GM23338 (cell line): ENCODE results near the gene CTXND2. TPM values are rescaled to one million over a fixed set of nuclear protein-coding genes. Genes with fewer than 3 reads are reported as not detected.
"Not testable (repeated sequence)": the region's sequence is repeated elsewhere in the genome, so short reads cannot be mapped to it uniquely, and the experiment has no call there.

Experiments
- ATAC-seq: fragments of 200-7000 bp; cut with Tn5 transposase; 3 replicates; pipeline ENCODE4 v1.9.1; 2020
- DNase-seq: peaks from one replicate; pipeline ENCODE4 v3.0.0-alpha.2; 2015; ENCODE audit warnings: low spot score
- H2AFZ ChIP-seq: fragments of 200-600 bp; sonication (generic); 2 replicates; pipeline ENCODE4 v1.8.0; 2016; ENCODE audit warnings: antibody characterized with exemption, mild to moderate bottlenecking, moderate library complexity
- H3F3A ChIP-seq: fragments of 200-600 bp; sonication (generic); replicated peaks from 2 replicates; pipeline ENCODE4 v1.8.0; 2017; ENCODE audit warnings: antibody characterized with exemption, mixed run types, low read depth
- H3K27ac ChIP-seq: fragments of 200-600 bp; sonication (generic); 2 replicates; pipeline ENCODE4 v1.6.1; 2016; ENCODE audit warnings: low read depth
- H3K27me3 ChIP-seq: fragments of 200-600 bp; sonication (generic); 2 replicates; pipeline ENCODE4 v1.8.0; 2016; ENCODE audit warnings: mild to moderate bottlenecking, mixed run types, moderate library complexity; ENCODE audit not compliant: insufficient read depth
- H3K36me3 ChIP-seq: fragments of 200-600 bp; sonication (generic); 2 replicates; pipeline ENCODE4 v1.8.0; 2016; ENCODE audit warnings: mild to moderate bottlenecking; ENCODE audit not compliant: insufficient read depth
- H3K4me1 ChIP-seq: fragments of 200-600 bp; sonication (generic); 2 replicates; pipeline ENCODE4 v1.8.0; 2016; ENCODE audit warnings: mild to moderate bottlenecking, moderate library complexity; ENCODE audit not compliant: insufficient read depth
- H3K4me2 ChIP-seq: fragments of 200-600 bp; sonication (generic); 2 replicates; pipeline ENCODE4 v1.7.1; 2017; ENCODE audit warnings: mixed run types
- H3K4me3 ChIP-seq: fragments of 200-600 bp; sonication (generic); 2 replicates; pipeline ENCODE4 v1.6.1; 2016; ENCODE audit warnings: mixed run types
- H3K79me2 ChIP-seq: fragments of 200-600 bp; sonication (generic); replicated peaks from 2 replicates; pipeline ENCODE4 v1.8.0; 2017; ENCODE audit warnings: mild to moderate bottlenecking; ENCODE audit not compliant: insufficient read depth
- H3K9me2 ChIP-seq: fragments of 200-600 bp; sonication (generic); 2 replicates; pipeline ENCODE4 v1.8.0; 2017; ENCODE audit not compliant: insufficient read depth
- H4K20me1 ChIP-seq: fragments of 200-600 bp; sonication (generic); replicated peaks from 2 replicates; pipeline ENCODE4 v1.8.0; 2017; ENCODE audit warnings: mild to moderate bottlenecking; ENCODE audit not compliant: insufficient read depth
- H3K27ac Mint-ChIP-seq: 2 replicates; pipeline ENCODE4 v1.8.0; 2020; ENCODE audit warnings: inconsistent platforms, mild to moderate bottlenecking, moderate library complexity, mixed read lengths
- H3K27me3 Mint-ChIP-seq: 3 replicates; pipeline ENCODE4 v1.8.0; 2022; ENCODE audit warnings: low read depth, mild to moderate bottlenecking, moderate library complexity, mixed read lengths, inconsistent platforms; ENCODE audit not compliant: insufficient read depth, poor library complexity
- H3K36me3 Mint-ChIP-seq: 3 replicates; pipeline ENCODE4 v1.8.0; 2021; ENCODE audit warnings: low read depth, mild to moderate bottlenecking, inconsistent platforms, moderate library complexity, mixed read lengths
- H3K4me1 Mint-ChIP-seq: 3 replicates; pipeline ENCODE4 v1.8.0; 2020; ENCODE audit warnings: mild to moderate bottlenecking, inconsistent platforms, mixed read lengths
- H3K4me3 Mint-ChIP-seq: 3 replicates; pipeline ENCODE4 v1.8.0; 2021; ENCODE audit warnings: moderate library complexity, mild to moderate bottlenecking, inconsistent platforms, mixed read lengths
- H3K9me3 Mint-ChIP-seq: 3 replicates; pipeline ENCODE4 v1.8.0; 2020; ENCODE audit warnings: moderate library complexity, mild to moderate bottlenecking, inconsistent platforms, mixed read lengths
- CREB1 ChIP-seq: fragments of 250-450 bp; sonication (Bioruptor Pico); IDR thresholded peaks from 2 replicates; pipeline ENCODE4 v1.5.0; 2020; ENCODE audit warnings: low read depth, mild to moderate bottlenecking, moderate library complexity
- EZH2 ChIP-seq: fragments of 200-600 bp; sonication (generic); IDR thresholded peaks from one replicate; pipeline ENCODE4 v1.8.0; 2017; ENCODE audit warnings: antibody characterized with exemption, mild to moderate bottlenecking, low read depth; ENCODE audit not compliant: unreplicated experiment
- EZH2phosphoT487 ChIP-seq: fragments of 200-600 bp; sonication (generic); IDR thresholded peaks from one replicate; pipeline ENCODE4 v1.8.1; 2018; ENCODE audit warnings: antibody characterized with exemption; ENCODE audit not compliant: unreplicated experiment
- POLR2AphosphoS5 ChIP-seq: IDR thresholded peaks from 2 replicates; pipeline ENCODE4 v1.6.1; 2016; ENCODE audit warnings: antibody characterized with exemption, low read depth
- STAT1 ChIP-seq: IDR thresholded peaks from one replicate; pipeline ENCODE4 v1.6.1; 2016; ENCODE audit warnings: antibody characterized with exemption; ENCODE audit not compliant: unreplicated experiment
- ZNF114 ChIP-seq: fragments of 250-450 bp; sonication (Bioruptor Pico); IDR thresholded peaks from 2 replicates; pipeline ENCODE4 v1.5.0; 2020; ENCODE audit warnings: mild to moderate bottlenecking, moderate library complexity
- ZNF331 ChIP-seq: fragments of 250-450 bp; sonication (Bioruptor Pico); IDR thresholded peaks from 2 replicates; pipeline ENCODE4 v1.5.0; 2020; ENCODE audit warnings: low read depth, mild to moderate bottlenecking, moderate library complexity
- polyA plus RNA-seq: library from polyadenylated mRNA; unstranded; fragments of >200 nt; fragmentation: Nextera tagmentation; extraction: Ambion mirVana; gene quantifications from 2 replicates; pipeline ENCODE4 v1.2.1, GENCODE V29; 2016
- total RNA-seq: library from RNA; depleted of rRNA; stranded (reverse); fragments of >200 nt; shearing (Covaris generic); gene quantifications from 2 replicates; pipeline ENCODE4 v1.2.3, GENCODE V29; 2014
- TF ChIP-seq, protein P1 (sequence below): IDR thresholded peaks from 2 replicates; pipeline ENCODE4 v1.6.1; 2016; ENCODE audit warnings: antibody characterized with exemption

CTXND2 gene
- total and polyA plus RNA-seq, 2 experiments from 2014 or later, result not detected

- not testable (repeated sequence) for H2AFZ ChIP-seq, ATAC-seq, H3K27me3 ChIP-seq, H3K4me2 ChIP-seq, H3K36me3 Mint-ChIP-seq, DNase-seq, H3F3A ChIP-seq, H3K4me3 Mint-ChIP-seq, H3K9me2 ChIP-seq, H4K20me1 ChIP-seq, H3K4me3 ChIP-seq, H3K36me3 ChIP-seq, H3K4me1 ChIP-seq, H3K27ac ChIP-seq, H3K9me3 Mint-ChIP-seq, H3K27me3 Mint-ChIP-seq, H3K27ac Mint-ChIP-seq
- H3K79me2 ChIP-seq, result peaks cover 20% of the 10 kb centered on the region
- peaks cover 15% of the 10 kb centered on the region; the same call in 2 of the 3 replicates for H3K4me1 Mint-ChIP-seq
Measured at GRCh38 chr1:150878931-150879330, 8.0 kb upstream of the CTXND2 start.

DNA sequence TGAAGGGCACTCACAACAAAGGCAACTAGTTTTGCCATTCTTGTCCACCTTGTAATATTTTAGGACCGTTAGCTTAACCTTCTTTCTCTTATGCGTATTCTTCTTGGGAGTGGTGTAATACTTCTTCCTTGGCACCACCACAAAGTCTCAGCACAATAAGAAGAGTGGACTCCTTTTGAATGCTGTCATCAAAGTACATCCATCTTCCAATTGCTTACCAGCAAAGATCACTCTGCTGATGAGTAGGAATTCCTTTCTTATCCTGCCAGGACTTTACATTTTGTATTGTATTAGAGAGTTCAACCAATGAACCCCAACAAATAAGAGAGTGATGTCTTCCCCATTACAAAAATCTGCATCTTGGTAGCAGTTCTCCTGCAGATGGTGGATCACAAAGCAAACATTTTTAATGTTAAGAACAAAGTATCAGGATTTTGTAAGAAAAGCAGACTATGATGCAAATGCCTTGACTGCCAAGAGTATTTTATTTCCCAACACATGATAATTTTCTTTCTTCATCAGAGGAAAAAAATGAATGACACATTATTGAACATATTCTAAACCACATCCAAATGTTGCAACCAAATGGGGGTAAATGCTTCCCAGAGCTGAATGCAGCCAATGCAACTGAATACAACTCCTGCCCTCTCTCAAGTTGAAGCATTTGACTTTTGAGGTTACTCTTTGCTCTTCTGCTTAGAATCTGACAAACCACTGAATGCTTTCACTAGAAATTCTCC, 5.4 kb upstream of the CTXND2 start:
- TF ChIP-seq EZH2phosphoT487 (no peak), EZH2 (no peak)
- Histone ChIP-seq H3K27me3 (no peaks in the 10 kb centered on the region), H3K4me3 (no peak overlapping the region), H3K4me1 (no peaks in the 10 kb centered on the region), H3K27ac (no peak overlapping the region), H3K4me2 (no peak overlapping the region), H3F3A (no peaks in the 10 kb centered on the region), H2AFZ (peak overlapping the region; percentile 67; the same call in 1 of the 2 replicates), H3K9me2 (no peaks in the 10 kb centered on the region), H4K20me1 (no peaks in the 10 kb centered on the region), H3K79me2 (no peaks in the 10 kb centered on the region), H3K36me3 (no peaks in the 10 kb centered on the region)
- Mint-ChIP-seq H3K36me3 (no peaks in the 10 kb centered on the region), H3K4me3 (no peak overlapping the region), H3K27me3 (no peaks in the 10 kb centered on the region), H3K4me1 (0 out of 3 replicates have a peak, but pooled peaks cover 3% of the 10 kb centered on the region), H3K27ac (no peak overlapping the region), H3K9me3 (no peaks in the 10 kb centered on the region)
- DNase-seq, result no peak
- ATAC-seq, result no peak

GRCh38 chr1:150883121-150883520, 3.8 kb upstream of the CTXND2 start:
- not testable (repeated sequence) for H3K4me3 Mint-ChIP-seq, ATAC-seq, H3K27ac ChIP-seq

DNA sequence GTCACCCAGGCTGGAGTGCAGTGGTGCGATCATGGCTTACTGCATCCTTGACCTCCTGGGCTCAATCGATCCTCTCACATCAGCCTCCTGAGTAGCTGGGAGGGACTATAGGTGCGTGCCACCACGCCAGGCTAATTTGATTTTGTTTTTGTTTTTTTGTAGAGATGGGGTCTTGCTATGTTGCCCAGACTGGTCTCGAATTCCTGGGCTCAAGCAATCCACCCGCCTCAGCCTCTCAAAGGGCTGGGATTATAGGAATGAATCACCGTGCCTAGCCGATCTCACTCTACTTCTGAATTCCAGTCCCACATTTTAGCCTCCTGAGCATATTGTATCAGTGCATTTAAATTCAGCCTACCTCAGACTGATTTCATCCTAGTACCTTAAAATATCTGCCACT, 1.8 kb downstream of the CTXND2 start:
- Histone ChIP-seq H3K27me3 (no peaks in the 10 kb centered on the region), H3F3A (no peaks in the 10 kb centered on the region), H3K4me2 (no peak overlapping the region), H3K4me1 (no peaks in the 10 kb centered on the region), H3K79me2 (no peaks in the 10 kb centered on the region), H3K4me3 (no peak overlapping the region), H3K27ac (no peak overlapping the region), H3K36me3 (no peaks in the 10 kb centered on the region), H3K9me2 (no peaks in the 10 kb centered on the region), H2AFZ (no peak overlapping the region), H4K20me1 (no peaks in the 10 kb centered on the region)
- DNase-seq (no peak), ATAC-seq (no peak)
- no peak overlapping the region for H3K27ac Mint-ChIP-seq
- peaks cover 2% of the 10 kb centered on the region for H3K27me3 Mint-ChIP-seq
- H3K4me3 Mint-ChIP-seq, result no peak overlapping the region
- H3K36me3 Mint-ChIP-seq, result no peaks in the 10 kb centered on the region
- 0 out of 3 replicates have a peak, but pooled peaks cover 2% of the 10 kb centered on the region for H3K4me1 Mint-ChIP-seq
- no peaks in the 10 kb centered on the region; the same call in 2 of the 3 replicates for H3K9me3 Mint-ChIP-seq
- TF ChIP-seq ZNF114 (CRISPR knock-in tag) (no peak), POLR2AphosphoS5 (no peak), ZNF331 (CRISPR knock-in tag) (no peak), EZH2 (no peak), STAT1 (no peak), CREB1 (CRISPR knock-in tag) (no peak)
- TF ChIP-seq, protein P1, sequence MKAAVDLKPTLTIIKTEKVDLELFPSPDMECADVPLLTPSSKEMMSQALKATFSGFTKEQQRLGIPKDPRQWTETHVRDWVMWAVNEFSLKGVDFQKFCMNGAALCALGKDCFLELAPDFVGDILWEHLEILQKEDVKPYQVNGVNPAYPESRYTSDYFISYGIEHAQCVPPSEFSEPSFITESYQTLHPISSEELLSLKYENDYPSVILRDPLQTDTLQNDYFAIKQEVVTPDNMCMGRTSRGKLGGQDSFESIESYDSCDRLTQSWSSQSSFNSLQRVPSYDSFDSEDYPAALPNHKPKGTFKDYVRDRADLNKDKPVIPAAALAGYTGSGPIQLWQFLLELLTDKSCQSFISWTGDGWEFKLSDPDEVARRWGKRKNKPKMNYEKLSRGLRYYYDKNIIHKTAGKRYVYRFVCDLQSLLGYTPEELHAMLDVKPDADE, result no peak

More at GRCh38 chr1:150883121-150883520, 3.8 kb upstream of the CTXND2 start:
- not testable (repeated sequence) for H4K20me1 ChIP-seq, H3K4me1 Mint-ChIP-seq, H3K9me2 ChIP-seq, H3K9me3 Mint-ChIP-seq, DNase-seq, H3K27me3 Mint-ChIP-seq, H3K36me3 ChIP-seq, H3K4me3 ChIP-seq, H3K4me2 ChIP-seq, H3F3A ChIP-seq, H3K27me3 ChIP-seq, H3K79me2 ChIP-seq, H3K27ac Mint-ChIP-seq, H3K36me3 Mint-ChIP-seq, H3K4me1 ChIP-seq
- peak overlapping the region; percentile 72 for H2AFZ ChIP-seq
